GM23248 (cell line): ENCODE measurements around the gene FBXO2.

Source experiments
- EZH2 ChIP-seq: fragments of 200-600 bp; sonication (generic); IDR thresholded peaks from 2 replicates; pipeline ENCODE4 v1.6.1; 2018; ENCODE audit warnings: antibody characterized with exemption, mild to moderate bottlenecking; ENCODE audit not compliant: insufficient read depth, poor library complexity, severe bottlenecking
- EZH2phosphoT487 ChIP-seq: fragments of 200-600 bp; sonication (generic); IDR thresholded peaks from 2 replicates; pipeline ENCODE4 v1.6.1; 2018; ENCODE audit warnings: antibody characterized with exemption, moderate library complexity, mild to moderate bottlenecking, low read depth; ENCODE audit not compliant: insufficient read depth

DNA sequence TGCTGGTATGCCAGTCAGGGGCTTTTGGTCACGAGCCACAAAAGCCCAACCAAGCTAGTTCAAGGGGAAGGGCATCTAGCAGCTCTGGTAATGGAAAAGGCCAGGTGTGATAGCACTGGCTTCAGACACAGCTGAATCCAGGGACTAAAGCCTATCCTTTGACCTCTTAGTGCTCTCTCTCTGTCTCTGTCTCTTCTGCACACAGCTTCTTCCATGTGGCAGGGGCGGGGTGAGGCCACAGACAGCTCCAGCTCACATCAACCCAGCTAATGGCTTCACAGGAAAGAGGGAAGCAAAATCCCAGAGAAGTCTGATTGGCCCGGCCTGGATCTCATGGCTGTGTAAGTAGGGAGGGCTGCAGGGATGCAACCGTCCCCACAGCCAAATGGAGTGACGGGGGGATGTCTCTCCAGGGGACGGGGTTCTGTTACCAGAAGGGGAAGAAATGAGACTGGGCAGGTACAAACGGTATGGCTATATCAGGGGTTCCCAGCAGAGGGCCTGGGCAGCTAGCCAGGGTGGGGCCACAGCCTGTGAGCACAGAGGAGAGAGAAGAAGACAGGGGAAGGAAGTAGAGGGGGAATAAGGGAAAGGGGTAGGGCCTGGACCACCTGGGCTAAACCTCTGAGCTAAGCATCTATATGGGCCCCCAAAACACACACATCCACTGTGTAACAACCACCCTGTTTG lies 42.4 kb downstream of the FBXO2 start:
- no peak for TF ChIP-seq EZH2phosphoT487
- TF ChIP-seq EZH2, result no peak
